Measurements from ENCODE around the gene KCNG3. TPM values are rescaled to one million over a fixed set of nuclear protein-coding genes. Genes with fewer than 3 reads are reported as not detected.
A peak's percentile ranks its signal among the peaks of the same experiment; 100 is the strongest.

Gene KCNG3
- polyA plus RNA-seq, 3 donors, result not detected

- Histone ChIP-seq H3K27me3 (ENCODE audit: control insufficient read depth in 2 of 2, insufficient read depth in 2 of 2, low read length in 2 of 2) (peaks cover 0 to 5% of the 10 kb centered on the region in 2 donors), H3K9ac (ENCODE audit: insufficient read depth, low read length, poor library complexity, severe bottlenecking) (no peak overlapping the region), H2AFZ (ENCODE audit: insufficient read depth, low read depth, low read length, poor library complexity, severe bottlenecking) (no peak overlapping the region), H3K4me2 (replicated peaks; ENCODE audit: extremely low read depth, low read length, poor library complexity, severe bottlenecking) (no peak overlapping the region), H3K36me3 (replicated peaks in 1 of 2; ENCODE audit: control insufficient read depth in 1 of 2, insufficient read depth in 2 of 2, low read length in 2 of 2) (no peaks in the 10 kb centered on the region), H3K4me3 (replicated peaks in 1 of 3; ENCODE audit: low read depth in 2 of 3, low read length in 3 of 3) (no peak overlapping the region), H3K27ac (ENCODE audit: low read depth in 1 of 2, low read length in 2 of 2) (no peak overlapping the region), H3K79me2 (ENCODE audit: insufficient read depth, low read length) (no peaks in the 10 kb centered on the region), H4K20me1 (ENCODE audit: insufficient read depth, low read length) (no peaks in the 10 kb centered on the region), H3K4me1 (ENCODE audit: control insufficient read depth in 1 of 2, insufficient read depth in 2 of 2, low read length in 2 of 2) (no peaks in the 10 kb centered on the region), H3K9me3 (replicated peaks in 1 of 2; ENCODE audit: control insufficient read depth in 1 of 2, insufficient read depth in 1 of 2, low read length in 2 of 2) (no peaks in the 10 kb centered on the region)
- Mint-ChIP-seq H3K4me3 (no peak overlapping the region), H3K27ac (peak overlapping the region in 1 of 7 donors; percentile 74), H3K9me3 (no peaks in the 10 kb centered on the region), H3K27me3 (ENCODE audit: low read depth in 3 of 3) (peaks cover 6 to 13% (median 8%) of the 10 kb centered on the region in 3 donors), H3K36me3 (no peaks in the 10 kb centered on the region), H3K4me1 (peaks cover 10% of the 10 kb centered on the region)
- no peak for DNase-seq
- TF ChIP-seq CTCF (IDR thresholded peaks at IDR 0.05), result no peak
- intact Hi-C loops (cut with micrococcal nuclease), result loop anchor here in 1 of 2 donors (5.0 to 10.0 kb wide), 2 partner anchors 152 to 265 kb away; no protein-coding TSS in a partner anchor
- no CpG with 5 or more reads among the region's 6 CpGs for whole genome bisulfite sequencing (ENCODE audit: insufficient coverage)
Observed at GRCh38 chr2:42510191-42510590, 16.4 kb upstream of the KCNG3 start.

GRCh38 chr2:42504364-42505230, 10.8 kb upstream of the KCNG3 start:
- no peak overlapping the region for H2AFZ ChIP-seq (ENCODE audit: insufficient read depth, low read depth, low read length, poor library complexity, severe bottlenecking)
- intact Hi-C loops (cut with micrococcal nuclease), result no loop called here
- no peak for TF ChIP-seq CTCF (IDR thresholded peaks at IDR 0.05)
- Mint-ChIP-seq H3K27me3 (ENCODE audit: low read depth in 3 of 3) (peaks cover 7 to 22% (median 17%) of the 10 kb centered on the region in 3 donors), H3K9me3 (peaks cover 0 to 8% (median 3%) of the 10 kb centered on the region in 7 donors), H3K36me3 (no peaks in the 10 kb centered on the region), H3K4me3 (no peak overlapping the region), H3K27ac (no peak overlapping the region), H3K4me1 (no peaks in the 10 kb centered on the region)
- no peak overlapping the region for H3K9ac ChIP-seq (ENCODE audit: insufficient read depth, low read length, poor library complexity, severe bottlenecking)
- H3K4me3 ChIP-seq (replicated peaks in 1 of 3; ENCODE audit: low read depth in 2 of 3, low read length in 3 of 3), result no peak overlapping the region
- H3K36me3 ChIP-seq (replicated peaks in 1 of 2; ENCODE audit: control insufficient read depth in 1 of 2, insufficient read depth in 2 of 2, low read length in 2 of 2), result no peaks in the 10 kb centered on the region
- H3K79me2 ChIP-seq (ENCODE audit: insufficient read depth, low read length), result no peaks in the 10 kb centered on the region
- H3K27ac ChIP-seq (ENCODE audit: low read depth in 1 of 2, low read length in 2 of 2), result no peak overlapping the region
- no peak overlapping the region for H3K4me2 ChIP-seq (replicated peaks; ENCODE audit: extremely low read depth, low read length, poor library complexity, severe bottlenecking)
- no peaks in the 10 kb centered on the region for H3K4me1 ChIP-seq (ENCODE audit: control insufficient read depth in 1 of 2, insufficient read depth in 2 of 2, low read length in 2 of 2)
- 100% methylated on average over 3 of the region's 10 CpGs for WGBS (ENCODE audit: insufficient coverage)
- no peaks in the 10 kb centered on the region for H3K27me3 ChIP-seq (ENCODE audit: control insufficient read depth in 2 of 2, insufficient read depth in 2 of 2, low read length in 2 of 2)
- no peaks in the 10 kb centered on the region for H3K9me3 ChIP-seq (replicated peaks in 1 of 2; ENCODE audit: control insufficient read depth in 1 of 2, insufficient read depth in 1 of 2, low read length in 2 of 2)
- no peak for DNase-seq
- no peaks in the 10 kb centered on the region for H4K20me1 ChIP-seq (ENCODE audit: insufficient read depth, low read length)
